Fibroblast of pulmonary artery (primary cell): ENCODE results near the gene PLCL1.

Experiments used
- DNase-seq: peaks from one replicate; pipeline ENCODE4 v3.0.0-alpha.2; 2010; ENCODE audit warnings: low read depth
- H3K4me3 ChIP-seq: replicated peaks from 2 replicates; pipeline ENCODE4 v1.5.1; 2011; ENCODE audit warnings: low read depth, mild to moderate bottlenecking, control low read depth, low read length, moderate library complexity
- TF ChIP-seq, protein P1 (sequence below): IDR thresholded peaks from 2 replicates; pipeline ENCODE4 v1.5.1; 2011; ENCODE audit warnings: mild to moderate bottlenecking, control low read depth, low read length, inconsistent platforms; ENCODE audit errors: missing control alignments

PLCL1 gene

DNA sequence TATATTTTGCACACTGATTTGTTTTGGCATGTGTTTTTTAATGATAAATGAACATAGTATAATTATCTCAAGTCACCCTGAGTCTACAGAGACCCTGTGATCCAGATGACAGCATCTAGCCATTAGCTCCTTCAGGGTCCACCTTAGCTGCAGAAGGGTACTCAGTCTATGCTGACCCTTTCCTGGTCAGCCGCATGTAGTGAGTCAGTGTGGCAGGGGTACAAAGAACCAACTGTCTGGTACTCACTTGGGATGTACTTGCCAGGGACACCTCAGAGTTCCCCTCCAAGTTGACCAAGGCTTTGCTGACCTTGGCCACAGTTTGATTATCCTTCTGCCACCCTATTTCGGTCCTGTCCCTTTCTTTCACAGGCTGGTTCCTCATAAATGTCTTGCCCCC lies 369.5 kb downstream of the PLCL1 start:
- TF ChIP-seq, protein P1, sequence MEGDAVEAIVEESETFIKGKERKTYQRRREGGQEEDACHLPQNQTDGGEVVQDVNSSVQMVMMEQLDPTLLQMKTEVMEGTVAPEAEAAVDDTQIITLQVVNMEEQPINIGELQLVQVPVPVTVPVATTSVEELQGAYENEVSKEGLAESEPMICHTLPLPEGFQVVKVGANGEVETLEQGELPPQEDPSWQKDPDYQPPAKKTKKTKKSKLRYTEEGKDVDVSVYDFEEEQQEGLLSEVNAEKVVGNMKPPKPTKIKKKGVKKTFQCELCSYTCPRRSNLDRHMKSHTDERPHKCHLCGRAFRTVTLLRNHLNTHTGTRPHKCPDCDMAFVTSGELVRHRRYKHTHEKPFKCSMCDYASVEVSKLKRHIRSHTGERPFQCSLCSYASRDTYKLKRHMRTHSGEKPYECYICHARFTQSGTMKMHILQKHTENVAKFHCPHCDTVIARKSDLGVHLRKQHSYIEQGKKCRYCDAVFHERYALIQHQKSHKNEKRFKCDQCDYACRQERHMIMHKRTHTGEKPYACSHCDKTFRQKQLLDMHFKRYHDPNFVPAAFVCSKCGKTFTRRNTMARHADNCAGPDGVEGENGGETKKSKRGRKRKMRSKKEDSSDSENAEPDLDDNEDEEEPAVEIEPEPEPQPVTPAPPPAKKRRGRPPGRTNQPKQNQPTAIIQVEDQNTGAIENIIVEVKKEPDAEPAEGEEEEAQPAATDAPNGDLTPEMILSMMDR, result no peak
- H3K4me3 ChIP-seq, result no peak overlapping the region

GRCh38 chr2:198175271-198175670 lies 370.9 kb downstream of the PLCL1 start:
- TF ChIP-seq, protein P1, result no peak
- DNase-seq, result no peak
- no peak overlapping the region for H3K4me3 ChIP-seq

More for the DNA sequence above, 369.5 kb downstream of the PLCL1 start:
- DNase-seq, result no peak

DNA sequence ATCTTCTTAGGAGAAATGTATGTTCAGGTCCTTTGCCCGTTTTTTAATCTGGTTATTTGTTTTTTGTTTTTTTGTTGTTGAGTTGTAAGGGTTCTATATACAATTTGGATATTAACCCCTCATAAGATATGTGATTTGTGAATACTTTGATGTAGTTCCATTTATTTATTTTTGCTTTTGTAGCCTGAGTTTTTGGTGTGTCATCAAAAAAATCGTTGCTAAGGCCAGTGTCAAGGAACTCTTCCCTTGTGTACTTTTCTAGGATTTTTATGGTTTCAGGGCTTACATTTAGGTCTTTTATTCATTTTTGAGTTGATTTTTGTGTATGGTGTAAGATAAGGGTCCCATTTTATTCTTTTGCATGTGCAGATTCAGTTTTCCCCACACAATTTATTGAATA lies 372.6 kb downstream of the PLCL1 start:
- no peak for DNase-seq
- TF ChIP-seq, protein P1, result no peak
- no peak overlapping the region for H3K4me3 ChIP-seq

- H3K4me3 ChIP-seq, result no peak overlapping the region
- DNase-seq, result no peak
- TF ChIP-seq, protein P1, result no peak
Observed at GRCh38 chr2:198178766-198179165, 374.4 kb downstream of the PLCL1 start.

DNA sequence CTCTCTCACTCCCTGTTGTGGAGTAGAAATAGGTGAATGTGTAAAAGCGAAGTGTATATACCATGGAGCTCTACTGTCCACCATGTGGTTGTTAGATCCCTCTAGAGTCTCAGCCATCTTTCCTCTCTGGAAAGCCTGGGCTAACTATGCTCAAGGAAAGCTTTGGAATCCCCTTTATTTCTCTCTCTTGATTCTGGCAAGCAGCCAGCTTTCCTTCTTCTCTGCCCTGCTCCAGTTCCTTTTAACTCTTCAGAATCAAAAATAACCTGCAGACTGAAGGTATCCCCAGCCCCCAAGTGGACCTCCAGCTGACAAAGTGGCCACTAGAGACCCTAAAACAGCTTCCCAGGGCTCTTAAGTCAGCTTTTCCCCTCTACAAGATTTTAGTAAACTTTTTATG lies 381.9 kb downstream of the PLCL1 start:
- no peak for DNase-seq
- TF ChIP-seq, protein P1, result no peak
- no peak overlapping the region for H3K4me3 ChIP-seq

- TF ChIP-seq, protein P1, result no peak
- no peak overlapping the region for H3K4me3 ChIP-seq
- DNase-seq, result no peak
Observed at GRCh38 chr2:198187841-198188240, 383.4 kb downstream of the PLCL1 start.

DNA sequence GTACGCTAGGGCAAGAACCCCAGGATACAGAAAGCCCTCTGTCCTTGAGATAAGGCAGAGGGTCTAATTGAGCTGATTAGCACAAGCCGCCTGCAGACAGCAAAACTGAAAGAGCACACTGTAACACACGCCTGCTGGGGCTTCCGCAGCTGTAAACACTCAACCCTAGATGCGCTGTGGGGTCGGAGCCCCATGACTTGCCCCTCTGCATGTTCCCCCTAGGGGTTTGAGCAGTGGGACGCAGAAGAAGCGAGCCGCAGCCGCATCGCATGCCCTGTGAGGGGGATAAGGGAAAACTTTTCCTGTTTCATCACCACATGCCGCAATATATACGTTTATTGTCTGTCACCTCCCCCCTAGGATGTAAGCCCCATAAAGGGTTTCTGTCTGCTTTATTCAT lies 384.6 kb downstream of the PLCL1 start:
- no peak for DNase-seq
- TF ChIP-seq, protein P1, result no peak
- H3K4me3 ChIP-seq, result no peak overlapping the region
